CD4-positive, alpha-beta T cell treated with Interleukin-17A for 1 hour (primary cell): ENCODE results near the gene NR2F2.
"Not testable (repeated sequence)": the region's sequence is repeated elsewhere in the genome, so short reads cannot be mapped to it uniquely, and the experiment has no call there.

ENCODE experiments used
- DNase-seq: peaks from one replicate; pipeline ENCODE4 v3.0.0-alpha.2; 2020

Gene NR2F2

DNA sequence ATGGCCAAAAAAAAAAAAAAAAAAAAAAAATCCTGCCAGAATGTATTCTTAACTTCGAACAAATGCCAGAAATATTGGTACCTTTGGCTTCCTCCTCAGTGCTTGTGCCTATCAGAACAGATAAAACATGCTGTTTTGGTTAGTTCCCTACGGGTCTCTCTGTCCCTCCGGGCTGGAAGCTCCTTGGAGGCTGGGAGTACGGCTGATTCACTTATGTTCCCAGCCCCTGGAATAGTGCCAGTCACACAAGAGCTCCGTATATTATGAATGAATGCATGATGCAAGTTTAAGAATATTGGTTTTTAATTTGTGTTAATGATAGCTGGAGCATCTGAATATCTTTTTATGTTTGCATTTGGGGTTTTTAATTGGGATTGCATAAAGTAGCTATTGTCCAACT is 44.0 kb downstream of the NR2F2 start:
- DNase-seq = no peak

DNA sequence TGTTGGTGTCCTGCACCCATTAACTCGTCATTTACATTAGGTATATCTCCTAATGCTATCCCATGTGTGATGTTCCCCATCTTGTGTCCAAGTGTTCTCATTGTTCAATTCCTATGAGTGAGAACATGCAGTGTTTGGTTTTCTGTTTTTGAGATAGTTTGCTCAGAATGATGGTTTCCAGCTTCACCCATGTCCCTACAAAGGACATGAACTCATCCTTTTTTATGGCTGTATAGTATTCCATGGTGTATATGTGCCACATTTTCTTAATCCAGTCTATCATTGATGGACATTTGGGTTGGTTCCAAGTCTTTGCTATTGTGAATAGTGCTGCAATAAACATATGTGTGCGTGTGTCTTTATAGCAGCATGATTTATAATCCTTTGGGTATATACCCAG is 49.1 kb downstream of the NR2F2 start:
- not testable (repeated sequence) for DNase-seq

DNA sequence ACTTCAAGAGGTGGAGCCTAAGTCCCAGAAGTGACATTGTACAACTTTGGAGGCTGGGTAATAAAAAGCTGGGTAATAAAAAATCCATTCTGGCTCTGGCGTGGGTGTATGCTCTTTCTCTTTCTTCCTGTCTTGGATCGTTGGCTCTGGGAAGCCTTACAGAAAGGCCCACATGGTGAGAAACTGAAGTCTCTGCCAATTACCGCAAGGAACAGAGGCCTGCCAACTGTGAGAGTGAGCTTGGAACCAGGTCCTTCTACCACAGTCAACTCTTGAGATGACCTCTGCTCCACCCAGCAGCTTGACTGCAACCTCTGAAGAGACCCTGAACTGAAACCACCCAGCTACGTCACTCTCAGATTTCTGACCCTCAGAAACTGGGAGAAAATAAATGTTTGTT is 51.0 kb downstream of the NR2F2 start:
- DNase-seq = no peak

DNA sequence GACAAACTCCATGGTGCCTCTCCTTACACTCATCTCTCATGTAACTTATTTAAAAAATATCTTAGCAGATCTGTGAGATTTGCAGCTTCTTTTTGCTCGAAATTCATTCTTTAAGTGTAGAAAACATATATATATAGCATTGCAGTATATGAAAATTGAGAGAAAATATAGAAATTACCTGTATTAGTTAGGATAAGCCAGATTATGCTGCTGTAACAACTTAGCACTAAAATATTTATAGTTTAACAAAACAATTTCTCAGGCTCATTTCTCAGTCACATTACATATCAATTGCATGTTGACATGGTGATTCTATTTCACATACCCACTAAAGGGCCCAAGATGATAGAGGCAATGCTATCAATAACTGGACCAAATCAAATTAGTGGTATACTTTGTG is 54.7 kb downstream of the NR2F2 start:
- DNase-seq = no peak

DNA sequence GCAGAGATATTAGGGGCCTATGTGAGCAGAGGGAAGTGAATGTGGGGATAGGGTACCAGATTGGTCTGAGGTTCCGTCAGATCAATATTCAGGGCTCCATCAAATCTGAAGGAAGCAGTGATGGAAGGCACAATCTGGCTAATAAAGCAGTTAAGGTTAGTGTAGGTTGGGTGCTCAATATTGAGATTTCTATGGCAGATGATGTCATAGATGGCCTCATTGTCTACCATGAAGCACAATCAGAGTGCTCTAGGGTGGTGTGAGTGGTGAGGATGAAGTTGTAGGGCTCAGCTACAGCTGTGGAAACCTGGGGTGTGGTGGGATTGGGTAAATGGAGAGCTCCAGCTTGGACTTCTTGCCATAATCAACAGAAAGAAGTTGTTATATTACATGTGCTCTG is 58.2 kb downstream of the NR2F2 start:
- DNase-seq = no peak
